Upper lobe of left lung (tissue), 6 donors: ENCODE measurements around the gene SORBS2. TPM values are rescaled to one million over a fixed set of nuclear protein-coding genes. Genes with fewer than 3 reads are reported as not detected.

Experiments
- ATAC-seq, 2 donors: fragments of 200-7000 bp; cut with Tn5 transposase; one replicate each; pipeline ENCODE4 v1.9.1; 2022; ENCODE audit warnings: mild to moderate bottlenecking in 2 of 2, moderate library complexity in 2 of 2; ENCODE audit not compliant: low FRiP score in 2 of 2
- DNase-seq, 2 donors: peaks; one replicate each; pipeline ENCODE4 v3.0.0-alpha.2; 2019 to 2020
- H3K27ac ChIP-seq, 4 donors: fragments of 200-600 bp; sonication (generic); one replicate each; pipeline ENCODE4 v1.5.1; 2016 to 2019
- H3K27me3 ChIP-seq, 4 donors: fragments of 200-600 bp; sonication (generic); one replicate each; pipeline ENCODE4 v1.5.1; 2017 to 2019
- H3K36me3 ChIP-seq, 4 donors: fragments of 200-600 bp; sonication (generic); one replicate each; pipeline ENCODE4 v1.5.1; 2016 to 2019
- H3K4me1 ChIP-seq, 4 donors: fragments of 200-600 bp; sonication (generic); one replicate each; pipeline ENCODE4 v1.5.1; 2018 to 2019
- H3K4me3 ChIP-seq, 4 donors: fragments of 200-600 bp; sonication (generic); one replicate each; pipeline ENCODE4 v1.5.1; 2017 to 2019; ENCODE audit warnings: mild to moderate bottlenecking in 2 of 4, moderate library complexity in 1 of 4
- H3K9me3 ChIP-seq, 4 donors: fragments of 200-600 bp; sonication (generic); one replicate each; pipeline ENCODE4 v1.5.1; 2018 to 2019
- EP300 ChIP-seq, 4 donors: sonication (generic); formaldehyde crosslinking; IDR thresholded peaks; one replicate each; pipeline ENCODE4 v1.5.1; 2017; ENCODE audit warnings: antibody characterized with exemption in 4 of 4, control low read depth in 2 of 4
- POLR2A ChIP-seq, 4 donors: fragments of 450-650 bp; IDR thresholded peaks; one replicate each; pipeline ENCODE4 v1.5.1; 2016 to 2017; ENCODE audit warnings: antibody characterized with exemption in 4 of 4, mild to moderate bottlenecking in 2 of 4
- POLR2AphosphoS5 ChIP-seq, 2 donors: sonication (generic); formaldehyde crosslinking; IDR thresholded peaks; one replicate each; pipeline ENCODE4 v1.5.1; 2017; ENCODE audit warnings: antibody characterized with exemption in 2 of 2
- WGBS, 2 donors: methylation state at CpG; one replicate each; pipeline ENCODE4 v1.1.5; 2017 to 2018; 5-methylcytosine and 5-hydroxymethylcytosine counted together
- total RNA-seq, 6 donors: library from RNA; depleted of rRNA in 4 of 6; stranded (reverse); fragments of >200 nt in 4 of 6; gene quantifications; one replicate each; pipeline versions ENCODE4 v1.1.0 to v1.2.1, GENCODE V29; 2016 to 2021
- TF ChIP-seq, protein P1 (sequence below), 6 experiments: fragments of 450-650 bp in 4 of 6; fragments of 200-600 bp in 2 of 6; sonication (generic) in 2 of 6; IDR thresholded peaks; one replicate each; pipeline ENCODE4 v1.5.1; 2016 to 2019; ENCODE audit warnings: antibody characterized with exemption in 6 of 6
- donor health status: DM: no; HTN: no; CAD: no; lungs with moderate emphysema.
- donor health status: DM: no; HTN: yes; CAD: no; lungs with severe emphysema.

The SORBS2 gene
- total RNA-seq, 6 donors from 2014 or later = 35.4 to 83.2 (median 58.1) TPM

DNA sequence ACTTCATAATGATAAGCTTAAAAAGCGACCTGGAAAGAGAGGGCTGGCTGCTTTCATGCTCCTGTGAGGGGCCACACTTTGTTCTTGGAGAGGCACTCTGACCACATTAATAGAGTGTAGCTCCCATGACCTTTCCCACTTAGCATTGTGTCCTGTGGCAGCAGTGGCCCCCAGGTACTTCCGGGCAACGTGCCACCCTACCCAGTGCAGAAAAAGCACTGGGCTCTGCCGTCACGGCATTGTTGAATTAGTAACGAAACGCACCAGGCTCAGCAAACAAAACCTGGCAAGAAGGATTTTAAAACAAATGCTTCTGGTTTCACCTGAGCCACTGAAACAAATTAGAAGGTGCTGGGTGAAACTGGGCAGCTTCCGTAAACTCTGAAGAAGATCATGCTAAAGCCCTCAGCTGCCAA lies 5.4 kb upstream of the SORBS2 start:
- Histone ChIP-seq H3K4me3 (no peak overlapping the region), H3K9me3 (no peaks in the 10 kb centered on the region), H3K27ac (peak overlapping the region in 3 of 4 donors; percentile 44 to 62 (median 48)), H3K4me1 (no peaks in the 10 kb centered on the region), H3K36me3 (no peaks in the 10 kb centered on the region), H3K27me3 (no peaks in the 10 kb centered on the region)
- WGBS, 2 donors = 36 to 43% methylated on average over 8 of the region's 8 CpGs
- ATAC-seq (peak; percentile 41 to 74), DNase-seq (peak in 1 of 2 donors; percentile 82)
- peak in 1 of 4 donors; percentile 40 for TF ChIP-seq EP300 (IDR thresholded peaks at IDR 0.05)
- peak in 1 of 2 donors; percentile 28 for TF ChIP-seq POLR2AphosphoS5 (IDR thresholded peaks at IDR 0.05)
- TF ChIP-seq POLR2A (IDR thresholded peaks at IDR 0.05) = no peak

DNA sequence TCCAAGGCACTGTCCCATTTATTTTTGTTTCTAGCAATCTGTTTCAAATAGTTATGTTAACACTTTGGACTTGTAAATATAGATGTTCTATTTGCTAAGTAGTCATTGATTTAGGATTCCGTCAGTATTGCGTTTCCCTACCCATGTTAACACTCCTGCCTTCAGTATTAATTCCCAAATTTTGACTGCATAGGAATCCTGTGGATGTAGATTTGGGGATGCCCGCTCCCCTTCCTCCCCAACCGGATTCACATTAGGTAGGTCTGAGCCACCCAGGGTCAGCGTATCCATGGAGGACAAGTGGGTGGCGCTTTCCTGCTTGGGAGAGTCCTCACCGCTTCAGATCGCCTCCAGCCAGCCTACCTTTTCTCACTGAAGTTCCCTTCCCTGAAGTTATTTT lies 1.1 kb upstream of the SORBS2 start:
- no peak for ATAC-seq
- 97 to 98% methylated on average over 8 of the region's 8 CpGs for WGBS, 2 donors
- H3K4me3 ChIP-seq = no peak overlapping the region
- no peaks in the 10 kb centered on the region for H3K9me3 ChIP-seq
- no peaks in the 10 kb centered on the region for H3K4me1 ChIP-seq
- TF ChIP-seq, protein P1, sequence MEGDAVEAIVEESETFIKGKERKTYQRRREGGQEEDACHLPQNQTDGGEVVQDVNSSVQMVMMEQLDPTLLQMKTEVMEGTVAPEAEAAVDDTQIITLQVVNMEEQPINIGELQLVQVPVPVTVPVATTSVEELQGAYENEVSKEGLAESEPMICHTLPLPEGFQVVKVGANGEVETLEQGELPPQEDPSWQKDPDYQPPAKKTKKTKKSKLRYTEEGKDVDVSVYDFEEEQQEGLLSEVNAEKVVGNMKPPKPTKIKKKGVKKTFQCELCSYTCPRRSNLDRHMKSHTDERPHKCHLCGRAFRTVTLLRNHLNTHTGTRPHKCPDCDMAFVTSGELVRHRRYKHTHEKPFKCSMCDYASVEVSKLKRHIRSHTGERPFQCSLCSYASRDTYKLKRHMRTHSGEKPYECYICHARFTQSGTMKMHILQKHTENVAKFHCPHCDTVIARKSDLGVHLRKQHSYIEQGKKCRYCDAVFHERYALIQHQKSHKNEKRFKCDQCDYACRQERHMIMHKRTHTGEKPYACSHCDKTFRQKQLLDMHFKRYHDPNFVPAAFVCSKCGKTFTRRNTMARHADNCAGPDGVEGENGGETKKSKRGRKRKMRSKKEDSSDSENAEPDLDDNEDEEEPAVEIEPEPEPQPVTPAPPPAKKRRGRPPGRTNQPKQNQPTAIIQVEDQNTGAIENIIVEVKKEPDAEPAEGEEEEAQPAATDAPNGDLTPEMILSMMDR (IDR thresholded peaks at IDR 0.05) = no peak
- no peak for TF ChIP-seq POLR2AphosphoS5 (IDR thresholded peaks at IDR 0.05)
- TF ChIP-seq POLR2A (IDR thresholded peaks at IDR 0.05) = no peak
- TF ChIP-seq EP300 (IDR thresholded peaks at IDR 0.05) = no peak
- DNase-seq = no peak
- H3K36me3 ChIP-seq = no peaks in the 10 kb centered on the region
- no peak overlapping the region for H3K27ac ChIP-seq
- no peaks in the 10 kb centered on the region for H3K27me3 ChIP-seq

DNA sequence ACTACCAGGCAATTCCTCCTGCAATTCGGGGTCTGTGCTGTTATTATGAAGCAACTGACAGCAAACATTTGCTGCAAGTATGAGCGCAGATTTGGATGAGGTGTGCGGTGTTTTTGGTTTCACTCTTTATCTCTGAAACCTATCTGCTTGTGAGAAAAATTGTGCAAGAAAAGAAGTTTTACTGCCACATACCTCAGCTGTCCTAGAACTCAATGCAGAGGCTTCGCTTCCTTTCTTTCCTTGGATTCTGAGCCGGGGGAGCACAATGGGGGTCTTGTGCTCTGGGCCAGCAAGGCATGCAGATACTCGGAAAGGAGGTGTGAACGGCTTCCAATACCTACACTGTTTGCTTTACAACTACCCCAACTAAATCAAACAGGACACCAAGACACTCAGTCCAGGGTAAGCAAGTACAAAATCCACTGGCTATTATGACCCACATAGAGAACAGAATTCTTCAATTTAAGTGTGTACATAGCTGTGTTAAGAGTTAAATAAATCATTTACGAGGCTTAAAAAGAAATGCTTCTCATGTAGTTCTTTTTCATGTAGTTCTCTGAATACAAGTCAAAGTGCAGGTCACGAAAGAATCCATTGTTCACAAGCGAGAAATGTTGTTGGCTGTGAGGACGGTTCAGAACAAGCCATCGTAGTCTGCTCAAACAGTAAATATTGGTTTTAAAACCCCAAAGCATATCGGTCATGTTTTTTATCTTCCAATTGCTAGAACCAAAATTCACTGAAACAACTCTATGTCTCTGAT lies 1.1 kb downstream of the SORBS2 start:
- ATAC-seq (peak; percentile 34 to 86), DNase-seq (no peak)
- no peaks in the 10 kb centered on the region for H3K4me1 ChIP-seq
- no peaks in the 10 kb centered on the region for H3K36me3 ChIP-seq
- peak overlapping the region; percentile 45 to 71 (median 64) for H3K27ac ChIP-seq
- H3K4me3 ChIP-seq = peak overlapping the region in 3 of 4 donors; percentile 35 to 47 (median 44)
- WGBS, 2 donors = 56 to 60% methylated on average over 13 of the region's 13 CpGs
- H3K27me3 ChIP-seq = no peaks in the 10 kb centered on the region
- H3K9me3 ChIP-seq = no peaks in the 10 kb centered on the region
- TF ChIP-seq POLR2AphosphoS5 (IDR thresholded peaks at IDR 0.05) (no peak), POLR2A (IDR thresholded peaks at IDR 0.05) (no peak), EP300 (IDR thresholded peaks at IDR 0.05) (no peak)
- TF ChIP-seq, protein P1 (IDR thresholded peaks at IDR 0.05) = no peak

DNA sequence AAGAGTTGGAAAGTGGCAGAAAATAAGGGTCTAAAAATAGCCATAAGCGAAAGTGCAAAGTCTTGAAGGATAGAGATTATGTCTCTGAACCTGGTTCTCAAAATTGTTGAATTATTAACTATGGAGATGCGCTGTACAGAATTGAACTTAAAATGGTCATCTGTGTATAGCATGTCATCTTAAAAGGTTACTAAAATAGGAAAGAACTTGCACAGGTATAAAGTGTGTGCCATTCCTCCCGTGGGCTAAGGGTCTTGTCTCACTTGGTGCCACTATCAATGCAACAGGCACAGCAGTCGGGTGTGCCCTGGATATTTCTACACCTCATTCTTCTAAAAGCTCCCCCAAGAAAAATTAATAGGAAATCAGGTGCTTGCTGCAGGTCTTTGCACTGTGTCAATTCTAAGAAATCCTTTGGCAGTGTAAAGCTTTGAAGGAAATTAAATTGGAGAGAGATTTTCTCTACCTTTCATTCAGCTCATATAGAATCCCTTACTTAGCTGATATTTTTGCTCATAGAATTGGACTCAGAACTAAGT lies 2.4 kb downstream of the SORBS2 start:
- H3K4me3 ChIP-seq = peak overlapping the region in 2 of 4 donors; percentile 21 to 44
- TF ChIP-seq POLR2AphosphoS5 (IDR thresholded peaks at IDR 0.05) (no peak), POLR2A (IDR thresholded peaks at IDR 0.05) (no peak), EP300 (IDR thresholded peaks at IDR 0.05) (no peak)
- TF ChIP-seq, protein P1 (IDR thresholded peaks at IDR 0.05) = no peak
- DNase-seq (no peak), ATAC-seq (no peak)
- no peak overlapping the region for H3K27ac ChIP-seq
- no peaks in the 10 kb centered on the region for H3K9me3 ChIP-seq
- H3K4me1 ChIP-seq = no peaks in the 10 kb centered on the region
- WGBS, 2 donors = 54 to 73% methylated on average over 4 of the region's 4 CpGs
- no peaks in the 10 kb centered on the region for H3K27me3 ChIP-seq
- no peaks in the 10 kb centered on the region for H3K36me3 ChIP-seq

DNA sequence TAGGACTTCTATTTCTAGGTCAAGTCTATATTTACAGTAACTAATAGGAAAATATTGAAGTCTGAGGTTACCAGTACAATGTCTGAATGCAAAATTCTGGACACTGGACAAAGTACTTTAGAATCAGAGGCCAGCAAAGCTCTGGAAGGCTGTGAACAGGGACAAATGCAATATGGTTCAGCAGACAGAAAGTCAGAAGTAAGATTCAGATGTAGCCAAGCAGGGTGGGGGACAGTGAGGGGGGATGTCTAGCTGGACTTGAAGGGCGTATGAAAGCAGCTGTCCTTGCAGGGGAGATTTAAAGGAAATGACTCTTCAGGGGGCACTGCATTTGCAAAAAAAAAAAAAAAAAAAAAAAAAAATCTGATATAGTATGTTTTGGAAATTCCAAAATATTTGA lies 2.9 kb downstream of the SORBS2 start:
- H3K9me3 ChIP-seq = no peaks in the 10 kb centered on the region
- H3K4me3 ChIP-seq = peak overlapping the region in 2 of 4 donors; percentile 21 to 44
- no peaks in the 10 kb centered on the region for H3K4me1 ChIP-seq
- no peak for ATAC-seq
- 48 to 60% methylated on average over 1 of the region's 1 CpG for WGBS, 2 donors
- no peaks in the 10 kb centered on the region for H3K36me3 ChIP-seq
- H3K27ac ChIP-seq = no peak overlapping the region
- H3K27me3 ChIP-seq = no peaks in the 10 kb centered on the region
- no peak for DNase-seq
- TF ChIP-seq EP300 (IDR thresholded peaks at IDR 0.05) (no peak), POLR2AphosphoS5 (IDR thresholded peaks at IDR 0.05) (no peak), POLR2A (IDR thresholded peaks at IDR 0.05) (no peak)
- TF ChIP-seq, protein P1 (IDR thresholded peaks at IDR 0.05) = no peak
